ENCODE results near the gene CA10.

Gene CA10

GRCh38 chr17:51817955-51818354, 340.6 kb downstream of the CA10 start:
- H3K27me3 ChIP-seq (ENCODE audit: insufficient read depth, low read length): no peaks in the 10 kb centered on the region
- no peaks in the 10 kb centered on the region for H3K36me3 ChIP-seq (ENCODE audit: insufficient read depth, low read length)
- no peak overlapping the region for H3K4me3 ChIP-seq (ENCODE audit: low read depth, low read length, poor library complexity, severe bottlenecking)
- H3F3A ChIP-seq (ENCODE audit: insufficient read depth, low read length): no peaks in the 10 kb centered on the region
- H4K20me1 ChIP-seq (ENCODE audit: insufficient read depth, low read length): no peaks in the 10 kb centered on the region
- no peak overlapping the region for H3K27ac ChIP-seq (ENCODE audit: low read depth, low read length, poor library complexity, severe bottlenecking)
- H3K9ac ChIP-seq (ENCODE audit: low read length): no peak overlapping the region
- H3K9me2 ChIP-seq (ENCODE audit: low read depth, low read length): no peaks in the 10 kb centered on the region
- H3K9me3 ChIP-seq (ENCODE audit: low read length): no peaks in the 10 kb centered on the region
- no peak overlapping the region for H2AFZ ChIP-seq (ENCODE audit: low read length)
- no peaks in the 10 kb centered on the region for H3K79me2 ChIP-seq (ENCODE audit: insufficient read depth, low read length)
- no peak for TF ChIP-seq EZH2 (IDR thresholded peaks at IDR 0.05; ENCODE audit: borderline replicate concordance, low read length)
- no peak for TF ChIP-seq CTCF (IDR thresholded peaks at IDR 0.05; ENCODE audit: low read length)
- H3K4me1 ChIP-seq (ENCODE audit: insufficient read depth, low read length, severe bottlenecking): no peaks in the 10 kb centered on the region
- H3K4me2 ChIP-seq (ENCODE audit: low read length): no peak overlapping the region

GRCh38 chr17:51817117-51817516, 341.4 kb downstream of the CA10 start:
- TF ChIP-seq CTCF (IDR thresholded peaks at IDR 0.05; ENCODE audit: low read length) (no peak), EZH2 (IDR thresholded peaks at IDR 0.05; ENCODE audit: borderline replicate concordance, low read length) (no peak)
- H3K9ac ChIP-seq (ENCODE audit: low read length): no peak overlapping the region
- H3K36me3 ChIP-seq (ENCODE audit: insufficient read depth, low read length): no peaks in the 10 kb centered on the region
- no peaks in the 10 kb centered on the region for H3K9me3 ChIP-seq (ENCODE audit: low read length)
- no peaks in the 10 kb centered on the region for H3K79me2 ChIP-seq (ENCODE audit: insufficient read depth, low read length)
- no peaks in the 10 kb centered on the region for H3K4me1 ChIP-seq (ENCODE audit: insufficient read depth, low read length, severe bottlenecking)
- H3K27me3 ChIP-seq (ENCODE audit: insufficient read depth, low read length): no peaks in the 10 kb centered on the region
- no peaks in the 10 kb centered on the region for H3K9me2 ChIP-seq (ENCODE audit: low read depth, low read length)
- H3F3A ChIP-seq (ENCODE audit: insufficient read depth, low read length): no peaks in the 10 kb centered on the region
- H4K20me1 ChIP-seq (ENCODE audit: insufficient read depth, low read length): no peaks in the 10 kb centered on the region
- H3K4me2 ChIP-seq (ENCODE audit: low read length): no peak overlapping the region
- no peak overlapping the region for H2AFZ ChIP-seq (ENCODE audit: low read length)
- no peak overlapping the region for H3K27ac ChIP-seq (ENCODE audit: low read depth, low read length, poor library complexity, severe bottlenecking)
- no peak overlapping the region for H3K4me3 ChIP-seq (ENCODE audit: low read depth, low read length, poor library complexity, severe bottlenecking)

- H3K9me2 ChIP-seq (ENCODE audit: low read depth, low read length): no peaks in the 10 kb centered on the region
- H3F3A ChIP-seq (ENCODE audit: insufficient read depth, low read length): no peaks in the 10 kb centered on the region
- no peaks in the 10 kb centered on the region for H4K20me1 ChIP-seq (ENCODE audit: insufficient read depth, low read length)
- no peaks in the 10 kb centered on the region for H3K36me3 ChIP-seq (ENCODE audit: insufficient read depth, low read length)
- H3K27me3 ChIP-seq (ENCODE audit: insufficient read depth, low read length): no peaks in the 10 kb centered on the region
- H3K4me1 ChIP-seq (ENCODE audit: insufficient read depth, low read length, severe bottlenecking): no peaks in the 10 kb centered on the region
- H3K4me2 ChIP-seq (ENCODE audit: low read length): no peak overlapping the region
- H3K4me3 ChIP-seq (ENCODE audit: low read depth, low read length, poor library complexity, severe bottlenecking): no peak overlapping the region
- no peaks in the 10 kb centered on the region for H3K9me3 ChIP-seq (ENCODE audit: low read length)
- TF ChIP-seq EZH2 (IDR thresholded peaks at IDR 0.05; ENCODE audit: borderline replicate concordance, low read length) (no peak), CTCF (IDR thresholded peaks at IDR 0.05; ENCODE audit: low read length) (no peak)
- no peak overlapping the region for H3K27ac ChIP-seq (ENCODE audit: low read depth, low read length, poor library complexity, severe bottlenecking)
- H3K9ac ChIP-seq (ENCODE audit: low read length): no peak overlapping the region
- H2AFZ ChIP-seq (ENCODE audit: low read length): no peak overlapping the region
- H3K79me2 ChIP-seq (ENCODE audit: insufficient read depth, low read length): no peaks in the 10 kb centered on the region
These were observed 343.4 kb downstream of the CA10 start for GRCh38 chr17:51815097-51815496.
